ENCODE data around the gene TAX1BP3.

Gene TAX1BP3

DNA sequence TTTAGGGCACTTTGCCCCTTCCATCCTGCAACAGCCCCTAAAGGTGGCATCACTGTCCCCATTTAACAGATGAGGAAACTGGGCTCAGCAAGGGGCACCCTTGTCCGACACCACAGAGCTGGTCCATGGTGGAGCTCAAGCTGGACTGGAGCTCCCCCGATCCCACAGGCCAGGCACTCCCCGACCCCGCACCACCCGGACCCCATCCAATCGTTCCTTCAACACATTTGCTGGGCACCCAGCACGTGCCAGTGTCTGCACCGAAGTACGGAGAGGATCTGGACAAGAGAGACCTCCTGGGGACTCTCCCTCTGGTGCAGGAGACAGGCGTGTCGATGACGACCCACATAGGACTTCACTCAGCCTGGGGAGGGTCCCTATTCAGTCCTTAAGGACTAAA, 13.7 kb upstream of the TAX1BP3 start:
- Histone ChIP-seq H3F3A (ENCODE audit: low read depth) (no peaks in the 10 kb centered on the region), H3K9ac (ENCODE audit: low read depth, low read length, poor library complexity, severe bottlenecking) (no peak overlapping the region), H3K36me3 (ENCODE audit: insufficient read depth, low read length) (peaks cover 5% of the 10 kb centered on the region; the same call in 1 of the 2 replicates), H3K27me3 (ENCODE audit: insufficient read depth, low read length, poor library complexity, severe bottlenecking) (no peaks in the 10 kb centered on the region), H4K20me1 (ENCODE audit: insufficient read depth, low read length, poor library complexity, severe bottlenecking) (no peaks in the 10 kb centered on the region), H3K4me2 (ENCODE audit: low read depth, low read length, poor library complexity, severe bottlenecking) (no peak overlapping the region), H3K4me3 (ENCODE audit: low read length, poor library complexity, severe bottlenecking) (no peak overlapping the region), H3K9me3 (ENCODE audit: insufficient read depth, low read depth, low read length) (no peaks in the 10 kb centered on the region), H3K4me1 (ENCODE audit: insufficient read depth, low read length, poor library complexity, severe bottlenecking) (no peaks in the 10 kb centered on the region), H3K9me2 (replicated peaks; ENCODE audit: low read depth, low read length) (no peaks in the 10 kb centered on the region), H2AFZ (ENCODE audit: low read length) (no peak overlapping the region), H3K79me2 (ENCODE audit: insufficient read depth, low read length) (no peaks in the 10 kb centered on the region)
- TF ChIP-seq, protein P1, sequence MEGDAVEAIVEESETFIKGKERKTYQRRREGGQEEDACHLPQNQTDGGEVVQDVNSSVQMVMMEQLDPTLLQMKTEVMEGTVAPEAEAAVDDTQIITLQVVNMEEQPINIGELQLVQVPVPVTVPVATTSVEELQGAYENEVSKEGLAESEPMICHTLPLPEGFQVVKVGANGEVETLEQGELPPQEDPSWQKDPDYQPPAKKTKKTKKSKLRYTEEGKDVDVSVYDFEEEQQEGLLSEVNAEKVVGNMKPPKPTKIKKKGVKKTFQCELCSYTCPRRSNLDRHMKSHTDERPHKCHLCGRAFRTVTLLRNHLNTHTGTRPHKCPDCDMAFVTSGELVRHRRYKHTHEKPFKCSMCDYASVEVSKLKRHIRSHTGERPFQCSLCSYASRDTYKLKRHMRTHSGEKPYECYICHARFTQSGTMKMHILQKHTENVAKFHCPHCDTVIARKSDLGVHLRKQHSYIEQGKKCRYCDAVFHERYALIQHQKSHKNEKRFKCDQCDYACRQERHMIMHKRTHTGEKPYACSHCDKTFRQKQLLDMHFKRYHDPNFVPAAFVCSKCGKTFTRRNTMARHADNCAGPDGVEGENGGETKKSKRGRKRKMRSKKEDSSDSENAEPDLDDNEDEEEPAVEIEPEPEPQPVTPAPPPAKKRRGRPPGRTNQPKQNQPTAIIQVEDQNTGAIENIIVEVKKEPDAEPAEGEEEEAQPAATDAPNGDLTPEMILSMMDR (conservative IDR thresholded peaks at IDR 0.05; ENCODE audit: low read length): no peak
- no peak for TF ChIP-seq EZH2phosphoT487 (IDR thresholded peaks at IDR 0.05; ENCODE audit: borderline replicate concordance)

GRCh38 chr17:3681565-3681964, 13.2 kb upstream of the TAX1BP3 start:
- H3K9ac ChIP-seq (ENCODE audit: low read depth, low read length, poor library complexity, severe bottlenecking): no peak overlapping the region
- H3K9me3 ChIP-seq (ENCODE audit: insufficient read depth, low read depth, low read length): no peaks in the 10 kb centered on the region
- TF ChIP-seq, protein P1 (conservative IDR thresholded peaks at IDR 0.05; ENCODE audit: low read length): no peak
- no peak for TF ChIP-seq EZH2phosphoT487 (IDR thresholded peaks at IDR 0.05; ENCODE audit: borderline replicate concordance)

GRCh38 chr17:3681057-3681456, 12.7 kb upstream of the TAX1BP3 start:
- Histone ChIP-seq H3K4me1 (ENCODE audit: insufficient read depth, low read length, poor library complexity, severe bottlenecking) (no peaks in the 10 kb centered on the region), H3K4me3 (ENCODE audit: low read length, poor library complexity, severe bottlenecking) (no peak overlapping the region), H3K9ac (ENCODE audit: low read depth, low read length, poor library complexity, severe bottlenecking) (no peak overlapping the region), H3K27me3 (ENCODE audit: insufficient read depth, low read length, poor library complexity, severe bottlenecking) (no peaks in the 10 kb centered on the region), H2AFZ (ENCODE audit: low read length) (no peak overlapping the region), H3K36me3 (ENCODE audit: insufficient read depth, low read length) (peaks cover 5% of the 10 kb centered on the region; the same call in 1 of the 2 replicates), H3K9me3 (ENCODE audit: insufficient read depth, low read depth, low read length) (no peaks in the 10 kb centered on the region), H3K79me2 (ENCODE audit: insufficient read depth, low read length) (no peaks in the 10 kb centered on the region), H3K9me2 (replicated peaks; ENCODE audit: low read depth, low read length) (no peaks in the 10 kb centered on the region), H3F3A (ENCODE audit: low read depth) (no peaks in the 10 kb centered on the region), H3K4me2 (ENCODE audit: low read depth, low read length, poor library complexity, severe bottlenecking) (no peak overlapping the region), H4K20me1 (ENCODE audit: insufficient read depth, low read length, poor library complexity, severe bottlenecking) (no peaks in the 10 kb centered on the region)
- TF ChIP-seq, protein P1 (conservative IDR thresholded peaks at IDR 0.05; ENCODE audit: low read length): no peak
- no peak for TF ChIP-seq EZH2phosphoT487 (IDR thresholded peaks at IDR 0.05; ENCODE audit: borderline replicate concordance)

More at GRCh38 chr17:3681565-3681964, 13.2 kb upstream of the TAX1BP3 start:
- H3F3A ChIP-seq (ENCODE audit: low read depth): no peaks in the 10 kb centered on the region
- H3K36me3 ChIP-seq (ENCODE audit: insufficient read depth, low read length): peaks cover 5% of the 10 kb centered on the region; the same call in 1 of the 2 replicates
- H2AFZ ChIP-seq (ENCODE audit: low read length): no peak overlapping the region
- H4K20me1 ChIP-seq (ENCODE audit: insufficient read depth, low read length, poor library complexity, severe bottlenecking): no peaks in the 10 kb centered on the region
- H3K79me2 ChIP-seq (ENCODE audit: insufficient read depth, low read length): no peaks in the 10 kb centered on the region
- no peak overlapping the region for H3K4me2 ChIP-seq (ENCODE audit: low read depth, low read length, poor library complexity, severe bottlenecking)
- H3K4me1 ChIP-seq (ENCODE audit: insufficient read depth, low read length, poor library complexity, severe bottlenecking): no peaks in the 10 kb centered on the region
- no peaks in the 10 kb centered on the region for H3K9me2 ChIP-seq (replicated peaks; ENCODE audit: low read depth, low read length)
- H3K27me3 ChIP-seq (ENCODE audit: insufficient read depth, low read length, poor library complexity, severe bottlenecking): no peaks in the 10 kb centered on the region
- no peak overlapping the region for H3K4me3 ChIP-seq (ENCODE audit: low read length, poor library complexity, severe bottlenecking)

Measured in Loucy (cell line).